PC-9 (cell line): ENCODE results near the gene USP3. TPM values are rescaled to one million over a fixed set of nuclear protein-coding genes. Genes with fewer than 3 reads are reported as not detected.

Experiments used
- BruUV-seq: library from RNA; stranded (reverse); fragments of 400-500 nt; replicated peaks from 2 replicates; lab custom pipeline; 2021; lab: Mats Ljungman, UMichigan
- CTCF ChIA-PET: fragments of 300-600 bp; sonication (Branson Sonifier 250); formaldehyde crosslinking; loops from one replicate; lab custom pipeline; 2022; ENCODE audit warnings: antibody characterized with exemption; lab: Charles Lee
- POLR2A ChIA-PET: fragments of 300-600 bp; sonication (Branson Sonifier 250); formaldehyde crosslinking; loops from one replicate; lab custom pipeline; 2022; ENCODE audit warnings: antibody characterized with exemption; ENCODE audit not compliant: unreplicated experiment; lab: Charles Lee
- DNase-seq, 2 experiments: peaks; one replicate each; pipeline versions ENCODE4 v3.0.0 to v3.0.0-alpha.2; 2015 to 2022; ENCODE audit warnings: mixed read lengths in 1 of 2
- H2AFZ ChIP-seq: fragments of 200-600 bp; sonication (generic); 2 replicates; pipeline ENCODE4 v1.8.1; 2017; ENCODE audit warnings: antibody characterized with exemption
- H3F3A ChIP-seq: fragments of 200-600 bp; sonication (generic); 2 replicates; pipeline ENCODE4 v1.8.1; 2017; ENCODE audit warnings: antibody characterized with exemption, mild to moderate bottlenecking, low read depth; ENCODE audit not compliant: insufficient read depth
- H3K27ac ChIP-seq: fragments of 200-600 bp; sonication (generic); 2 replicates; pipeline ENCODE4 v1.6.1; 2016; ENCODE audit warnings: mixed run types
- H3K27me3 ChIP-seq: fragments of 200-600 bp; sonication (generic); 2 replicates; pipeline ENCODE4 v1.6.1; 2016; ENCODE audit warnings: low read depth, mixed run types; ENCODE audit not compliant: insufficient read depth
- H3K36me3 ChIP-seq: fragments of 200-600 bp; sonication (generic); 2 replicates; pipeline ENCODE4 v1.6.1; 2016; ENCODE audit warnings: low read depth, mixed run types
- H3K4me1 ChIP-seq: fragments of 200-600 bp; sonication (generic); replicated peaks from 2 replicates; pipeline ENCODE4 v1.6.1; 2016; ENCODE audit warnings: mixed run types; ENCODE audit not compliant: insufficient read depth
- H3K4me2 ChIP-seq: fragments of 200-600 bp; sonication (generic); 2 replicates; pipeline ENCODE4 v1.6.1; 2017; ENCODE audit warnings: mixed run types
- H3K4me3 ChIP-seq: fragments of 200-600 bp; sonication (generic); 2 replicates; pipeline ENCODE4 v1.6.1; 2016; ENCODE audit warnings: mixed run types
- H3K79me2 ChIP-seq: fragments of 200-600 bp; sonication (generic); 2 replicates; pipeline ENCODE4 v1.6.1; 2017; ENCODE audit warnings: low read depth, mixed run types
- H3K9me2 ChIP-seq: fragments of 200-600 bp; sonication (generic); 2 replicates; pipeline ENCODE4 v1.8.1; 2017; ENCODE audit warnings: mild to moderate bottlenecking; ENCODE audit not compliant: insufficient read depth
- H3K9me3 ChIP-seq: fragments of 200-600 bp; sonication (generic); 2 replicates; pipeline ENCODE4 v1.8.1; 2016; ENCODE audit warnings: low read depth; ENCODE audit not compliant: insufficient read depth
- H4K20me1 ChIP-seq: fragments of 200-600 bp; sonication (generic); 2 replicates; pipeline ENCODE4 v1.8.1; 2017; ENCODE audit not compliant: insufficient read depth
- EZH2 ChIP-seq: fragments of 200-600 bp; sonication (generic); IDR thresholded peaks from 2 replicates; pipeline ENCODE4 v1.8.0; 2017; ENCODE audit warnings: antibody characterized with exemption, low read depth
- intact Hi-C: fragments of 100-400 bp; cut with micrococcal nuclease; formaldehyde crosslinking; loops from one replicate; pipeline ENCODE4 v1.10.0; 2022; ENCODE audit not compliant: unreplicated experiment
- total RNA-seq: library from RNA; stranded (reverse); gene quantifications from 2 replicates; pipeline ENCODE4 v1.2.3, GENCODE V29; 2021
- TF ChIP-seq, protein P1 (sequence below): fragments of 200-600 bp; sonication (generic); conservative IDR thresholded peaks from 2 replicates; pipeline ENCODE4 v1.6.1; 2017; ENCODE audit warnings: mixed run types, antibody characterized with exemption, mild to moderate bottlenecking, moderate library complexity

The USP3 gene
- total RNA-seq, 1 experiment from 2014 or later, result 57.5 TPM

DNA sequence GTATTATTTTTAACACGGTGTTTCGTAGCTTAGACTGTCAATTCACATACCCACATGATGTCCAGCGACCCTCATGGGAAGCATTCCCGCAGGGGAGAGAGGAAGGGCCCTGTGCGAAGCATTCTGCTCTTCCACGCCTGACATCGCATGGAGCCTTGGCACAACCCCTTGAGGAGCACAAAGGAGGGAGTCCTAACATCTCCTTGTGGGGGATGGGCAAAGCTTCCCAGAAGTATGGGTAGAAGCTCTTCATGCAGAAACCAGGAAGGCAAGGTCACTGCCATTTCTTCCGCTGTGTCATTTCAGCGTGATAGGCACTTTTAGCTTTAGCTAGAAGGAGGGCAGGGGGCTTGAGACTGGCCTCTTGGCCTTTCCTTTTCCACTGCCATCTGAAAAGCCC lies 28.7 kb upstream of the USP3 start:
- no peak for TF ChIP-seq EZH2
- TF ChIP-seq, protein P1, sequence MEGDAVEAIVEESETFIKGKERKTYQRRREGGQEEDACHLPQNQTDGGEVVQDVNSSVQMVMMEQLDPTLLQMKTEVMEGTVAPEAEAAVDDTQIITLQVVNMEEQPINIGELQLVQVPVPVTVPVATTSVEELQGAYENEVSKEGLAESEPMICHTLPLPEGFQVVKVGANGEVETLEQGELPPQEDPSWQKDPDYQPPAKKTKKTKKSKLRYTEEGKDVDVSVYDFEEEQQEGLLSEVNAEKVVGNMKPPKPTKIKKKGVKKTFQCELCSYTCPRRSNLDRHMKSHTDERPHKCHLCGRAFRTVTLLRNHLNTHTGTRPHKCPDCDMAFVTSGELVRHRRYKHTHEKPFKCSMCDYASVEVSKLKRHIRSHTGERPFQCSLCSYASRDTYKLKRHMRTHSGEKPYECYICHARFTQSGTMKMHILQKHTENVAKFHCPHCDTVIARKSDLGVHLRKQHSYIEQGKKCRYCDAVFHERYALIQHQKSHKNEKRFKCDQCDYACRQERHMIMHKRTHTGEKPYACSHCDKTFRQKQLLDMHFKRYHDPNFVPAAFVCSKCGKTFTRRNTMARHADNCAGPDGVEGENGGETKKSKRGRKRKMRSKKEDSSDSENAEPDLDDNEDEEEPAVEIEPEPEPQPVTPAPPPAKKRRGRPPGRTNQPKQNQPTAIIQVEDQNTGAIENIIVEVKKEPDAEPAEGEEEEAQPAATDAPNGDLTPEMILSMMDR, result no peak
- CTCF ChIA-PET, result no interaction called here
- no peaks in the 10 kb centered on the region for H3K27me3 ChIP-seq
- no peaks in the 10 kb centered on the region for H3K79me2 ChIP-seq
- DNase-seq, result no peak
- H3K36me3 ChIP-seq, result no peaks in the 10 kb centered on the region
- no peak overlapping the region for H3K27ac ChIP-seq
- peaks cover 16% of the 10 kb centered on the region for H3K4me1 ChIP-seq
- H3K9me2 ChIP-seq, result no peaks in the 10 kb centered on the region
- POLR2A ChIA-PET, result no interaction called here
- intact Hi-C loops, result no loop called here
- no peak overlapping the region for H3K4me3 ChIP-seq
- no peak overlapping the region for H3K4me2 ChIP-seq
- no peaks in the 10 kb centered on the region for H3F3A ChIP-seq
- H3K9me3 ChIP-seq, result no peaks in the 10 kb centered on the region
- no peaks in the 10 kb centered on the region for H4K20me1 ChIP-seq
- no TSS peak for BruUV-seq
- H2AFZ ChIP-seq, result no peak overlapping the region

DNA sequence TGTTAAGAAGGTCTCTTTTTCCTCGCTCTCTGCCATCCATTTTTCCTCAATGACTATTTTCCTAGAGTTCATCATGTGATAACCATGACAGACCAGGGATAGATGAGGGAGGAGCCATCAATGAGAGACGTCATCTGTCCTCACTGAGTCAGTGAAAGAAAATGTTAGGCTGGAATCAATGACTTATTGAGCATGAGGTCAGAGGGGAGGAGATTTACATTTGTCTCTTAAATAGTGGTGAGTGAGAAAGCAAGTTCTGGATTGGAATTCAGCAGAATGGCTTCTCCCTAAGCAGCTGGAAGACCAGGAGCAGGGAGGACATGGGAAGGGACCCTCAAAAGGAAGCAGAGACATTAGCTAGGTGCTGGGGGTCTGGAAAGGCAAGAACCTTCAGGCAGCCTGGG lies 28.2 kb upstream of the USP3 start:
- H3F3A ChIP-seq, result no peaks in the 10 kb centered on the region
- no peaks in the 10 kb centered on the region for H3K27me3 ChIP-seq
- TF ChIP-seq, protein P1, result no peak
- no peak for TF ChIP-seq EZH2
- H3K79me2 ChIP-seq, result no peaks in the 10 kb centered on the region
- no peaks in the 10 kb centered on the region for H3K9me2 ChIP-seq
- no peak overlapping the region for H3K4me3 ChIP-seq
- H3K4me2 ChIP-seq, result peak overlapping the region; percentile 36; the same call in 1 of the 2 replicates
- H3K27ac ChIP-seq, result no peak overlapping the region
- DNase-seq, result peak in 1 of 2 experiments; percentile 78
- no peaks in the 10 kb centered on the region for H4K20me1 ChIP-seq
- H2AFZ ChIP-seq, result no peak overlapping the region
- ChIA-PET CTCF (no interaction called here), POLR2A (no interaction called here)
- intact Hi-C loops, result no loop called here
- H3K4me1 ChIP-seq, result peaks cover 22% of the 10 kb centered on the region
- no peaks in the 10 kb centered on the region for H3K9me3 ChIP-seq
- BruUV-seq, result no TSS peak
- H3K36me3 ChIP-seq, result no peaks in the 10 kb centered on the region

DNA sequence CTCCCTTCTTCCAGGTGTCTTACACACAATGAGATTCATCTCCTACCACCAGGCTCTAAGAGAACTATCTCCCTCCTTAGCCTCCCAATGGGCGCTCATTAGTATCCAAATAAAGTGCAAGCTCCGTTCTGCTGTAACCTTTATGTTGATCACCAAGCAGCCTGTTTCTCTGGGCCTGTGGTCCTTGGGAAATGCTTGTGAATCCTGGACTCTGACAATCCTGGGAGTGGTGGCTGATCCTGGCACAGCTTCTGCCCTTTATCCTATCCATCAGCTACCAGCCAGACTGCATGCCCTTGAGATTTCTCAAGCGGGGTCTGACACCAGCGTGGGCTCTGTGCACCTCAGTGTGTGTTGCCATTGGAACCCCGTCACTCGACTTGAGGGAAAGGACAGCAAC lies 26.1 kb upstream of the USP3 start:
- no peak for TF ChIP-seq EZH2
- TF ChIP-seq, protein P1, result no peak
- Histone ChIP-seq H2AFZ (no peak overlapping the region), H3F3A (no peaks in the 10 kb centered on the region), H3K9me2 (no peaks in the 10 kb centered on the region), H3K36me3 (no peaks in the 10 kb centered on the region), H4K20me1 (no peaks in the 10 kb centered on the region), H3K4me3 (no peak overlapping the region), H3K4me2 (no peak overlapping the region), H3K27me3 (no peaks in the 10 kb centered on the region), H3K9me3 (no peaks in the 10 kb centered on the region), H3K4me1 (peaks cover 27% of the 10 kb centered on the region), H3K79me2 (no peaks in the 10 kb centered on the region), H3K27ac (no peak overlapping the region)
- BruUV-seq, result no TSS peak
- intact Hi-C loops, result no loop called here
- ChIA-PET POLR2A (no interaction called here), CTCF (no interaction called here)
- no peak for DNase-seq
